HepG2 (cell line): ENCODE results near the gene SULT2B1. TPM values are rescaled to one million over a fixed set of nuclear protein-coding genes. Genes with fewer than 3 reads are reported as not detected.
A peak's percentile ranks its signal among the peaks of the same experiment; 100 is the strongest.

Source experiments
- ARHGAP35 ChIP-seq: sonication (generic); formaldehyde crosslinking; IDR thresholded peaks from 2 replicates; pipeline ENCODE4 v1.9.0; 2022; ENCODE audit warnings: mild to moderate bottlenecking, inconsistent platforms, moderate library complexity, missing genetic modification reagents, borderline replicate concordance
- FOXO1 ChIP-seq: sonication (generic); formaldehyde crosslinking; IDR thresholded peaks from 2 replicates; pipeline ENCODE4 v1.4.0; 2020; ENCODE audit warnings: missing genetic modification reagents
- HDAC2 ChIP-seq: sonication (generic); formaldehyde crosslinking; IDR thresholded peaks from 2 replicates; pipeline ENCODE4 v1.4.0; 2020; ENCODE audit warnings: missing genetic modification reagents
- HMGA1 ChIP-seq: sonication (generic); formaldehyde crosslinking; conservative IDR thresholded peaks from 2 replicates; pipeline ENCODE4 v1.4.0; 2020; ENCODE audit warnings: missing genetic modification reagents
- IRX3 ChIP-seq: sonication (generic); formaldehyde crosslinking; IDR thresholded peaks from 2 replicates; pipeline ENCODE4 v1.8.1; 2023; ENCODE audit warnings: mild to moderate bottlenecking, low read depth, missing genetic modification reagents, borderline replicate concordance
- JDP2 ChIP-seq: sonication (generic); formaldehyde crosslinking; IDR thresholded peaks from 2 replicates; pipeline ENCODE4 v1.8.1; 2022; ENCODE audit warnings: missing genetic modification reagents, borderline replicate concordance
- MLX ChIP-seq: IDR thresholded peaks from 2 replicates; pipeline ENCODE4 v1.6.1; 2016
- NAIF1 ChIP-seq: sonication (generic); formaldehyde crosslinking; IDR thresholded peaks from 2 replicates; pipeline ENCODE4 v1.5.0; 2020; ENCODE audit warnings: mild to moderate bottlenecking, missing genetic modification reagents, borderline replicate concordance
- NCOA2 ChIP-seq: sonication (generic); formaldehyde crosslinking; IDR thresholded peaks from 2 replicates; pipeline ENCODE4 v1.8.0; 2022; ENCODE audit warnings: inconsistent platforms
- NFIB ChIP-seq: sonication (generic); formaldehyde crosslinking; IDR thresholded peaks from 2 replicates; pipeline ENCODE4 v1.9.0; 2021; ENCODE audit warnings: missing genetic modification reagents, mild to moderate bottlenecking, borderline replicate concordance
- NPAS2 ChIP-seq: sonication (generic); formaldehyde crosslinking; IDR thresholded peaks from 2 replicates; pipeline ENCODE4 v1.8.0; 2022; ENCODE audit warnings: mild to moderate bottlenecking, missing genetic modification reagents, borderline replicate concordance
- NR0B2 ChIP-seq: sonication (generic); formaldehyde crosslinking; IDR thresholded peaks from 2 replicates; pipeline ENCODE4 v1.4.0; 2020; ENCODE audit warnings: mild to moderate bottlenecking, missing genetic modification reagents
- PAWR ChIP-seq: sonication (generic); formaldehyde crosslinking; IDR thresholded peaks from 2 replicates; pipeline ENCODE4 v1.4.0; 2020; ENCODE audit warnings: missing genetic modification reagents, mild to moderate bottlenecking, borderline replicate concordance
- POLR2A ChIP-seq, 2 experiments: IDR thresholded peaks; 2 replicates each; pipeline ENCODE4 v1.6.1; 2011; ENCODE audit warnings: low read depth in 2 of 2, low read length in 2 of 2, mild to moderate bottlenecking in 1 of 2, moderate library complexity in 1 of 2; ENCODE audit not compliant: insufficient read depth in 1 of 2
- PRMT3 ChIP-seq: sonication (generic); formaldehyde crosslinking; IDR thresholded peaks from 2 replicates; pipeline ENCODE4 v1.8.1; 2022; ENCODE audit warnings: low read depth, mild to moderate bottlenecking, moderate library complexity, missing genetic modification reagents, borderline replicate concordance
- RBM39 ChIP-seq: fragments of 200-400 bp; formaldehyde crosslinking; IDR thresholded peaks from one replicate; pipeline ENCODE4 v1.6.1; 2018; ENCODE audit warnings: antibody characterized with exemption, mild to moderate bottlenecking, low read depth, low read length; ENCODE audit not compliant: poor library complexity, severe bottlenecking
- REL ChIP-seq: sonication (generic); formaldehyde crosslinking; conservative IDR thresholded peaks from 2 replicates; pipeline ENCODE4 v1.8.0; 2022; ENCODE audit warnings: mild to moderate bottlenecking, missing genetic modification reagents, moderate library complexity
- SIN3B ChIP-seq: fragments of 150-350 bp; IDR thresholded peaks from 2 replicates; pipeline ENCODE4 v1.6.1; 2014; ENCODE audit warnings: low read length
- SP1 ChIP-seq, 2 experiments: fragments of 450-650 bp in 1 of 2; sonication (generic) in 1 of 2; formaldehyde crosslinking in 1 of 2; IDR thresholded peaks; 2 replicates each; pipeline versions ENCODE4 v1.4.0 to v1.6.1; 2016 to 2020; ENCODE audit warnings: missing genetic modification reagents in 1 of 2
- ZBTB38 ChIP-seq: sonication (generic); formaldehyde crosslinking; IDR thresholded peaks from 2 replicates; pipeline ENCODE4 v1.5.1; 2020; ENCODE audit warnings: mild to moderate bottlenecking, missing genetic modification reagents
- ZNF678 ChIP-seq: sonication (generic); formaldehyde crosslinking; IDR thresholded peaks from 2 replicates; pipeline ENCODE4 v1.4.0; 2020; ENCODE audit warnings: mild to moderate bottlenecking, missing genetic modification reagents
- polyA plus RNA-seq, 8 experiments: library from polyadenylated mRNA; depleted of rRNA in 3 of 8; stranded (reverse) in 7 of 8; unstranded in 1 of 8; fragments of >200 nt; fragmentation: Illumina TruSeq in 4 of 8; extraction: Trizol in 4 of 8; gene quantifications; 2 replicates each; pipeline versions ENCODE4 v1.2.1 to v1.2.3, GENCODE V29; 2011 to 2016; ENCODE audit warnings: low read depth in 4 of 8, missing spikeins in 1 of 8, mixed read lengths in 1 of 8; ENCODE audit not compliant: insufficient read depth in 1 of 8
- total RNA-seq, 5 experiments: library from RNA; depleted of rRNA; stranded (reverse); fragments of >200 nt; fragmentation: Illumina TruSeq; extraction: Trizol; gene quantifications; 2 replicates each; pipeline ENCODE4 v1.2.3, GENCODE V29; 2016; ENCODE audit warnings: low read depth in 1 of 5
- TF ChIP-seq, protein P1 (sequence below): sonication (generic); formaldehyde crosslinking; IDR thresholded peaks from 2 replicates; pipeline ENCODE4 v1.9.0; 2021; ENCODE audit warnings: missing genetic modification reagents, mild to moderate bottlenecking, borderline replicate concordance
- TF ChIP-seq, protein P2 (sequence below): IDR thresholded peaks from 2 replicates; pipeline ENCODE4 v1.6.1; 2016; ENCODE audit warnings: missing compliant biosample characterization, missing genetic modification reagents, borderline replicate concordance
- TF ChIP-seq, protein P3 (sequence below): sonication (generic); formaldehyde crosslinking; IDR thresholded peaks from 2 replicates; pipeline ENCODE4 v1.8.0; 2022; ENCODE audit warnings: missing genetic modification reagents, mild to moderate bottlenecking, moderate library complexity, borderline replicate concordance

The SULT2B1 gene
- total and polyA plus RNA-seq, 2 of the 13 experiments (the other 11 are each of a cell fraction or from before 2014, with no cell fraction given): 0.13 TPM; not detected in 1

- TF ChIP-seq MLX (CRISPR knock-in tag): peak; percentile 72
- no peak; the same call in 1 of the 2 replicates for TF ChIP-seq JDP2
- TF ChIP-seq POLR2A (IDR thresholded peaks at IDR 0.05; ENCODE audit: insufficient read depth in 1 of 2, low read depth in 2 of 2, low read length in 2 of 2): no peak
- TF ChIP-seq NFIB (CRISPR knock-in tag): no peak
- peak; percentile 78 for TF ChIP-seq ZBTB38
- TF ChIP-seq NCOA2 (CRISPR knock-in tag): peak; percentile 93
- no peak for TF ChIP-seq PRMT3 (CRISPR knock-in tag)
- TF ChIP-seq NPAS2 (CRISPR knock-in tag): no peak
- TF ChIP-seq SP1 (IDR thresholded peaks at IDR 0.05): no peak
- TF ChIP-seq SP1 (CRISPR knock-in tag; IDR thresholded peaks at IDR 0.05): peak; percentile 75
- TF ChIP-seq HDAC2: peak; percentile 98
- no peak for TF ChIP-seq SIN3B
- TF ChIP-seq NR0B2 (CRISPR knock-in tag): peak; percentile 39; the same call in 1 of the 2 replicates
- TF ChIP-seq, protein P1, sequence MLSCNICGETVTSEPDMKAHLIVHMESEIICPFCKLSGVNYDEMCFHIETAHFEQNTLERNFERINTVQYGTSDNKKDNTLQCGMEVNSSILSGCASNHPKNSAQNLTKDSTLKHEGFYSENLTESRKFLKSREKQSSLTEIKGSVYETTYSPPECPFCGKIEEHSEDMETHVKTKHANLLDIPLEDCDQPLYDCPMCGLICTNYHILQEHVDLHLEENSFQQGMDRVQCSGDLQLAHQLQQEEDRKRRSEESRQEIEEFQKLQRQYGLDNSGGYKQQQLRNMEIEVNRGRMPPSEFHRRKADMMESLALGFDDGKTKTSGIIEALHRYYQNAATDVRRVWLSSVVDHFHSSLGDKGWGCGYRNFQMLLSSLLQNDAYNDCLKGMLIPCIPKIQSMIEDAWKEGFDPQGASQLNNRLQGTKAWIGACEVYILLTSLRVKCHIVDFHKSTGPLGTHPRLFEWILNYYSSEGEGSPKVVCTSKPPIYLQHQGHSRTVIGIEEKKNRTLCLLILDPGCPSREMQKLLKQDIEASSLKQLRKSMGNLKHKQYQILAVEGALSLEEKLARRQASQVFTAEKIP: no peak
- TF ChIP-seq RBM39: peak; percentile 73
- TF ChIP-seq ARHGAP35 (CRISPR knock-in tag): peak; percentile 79; the same call in 1 of the 2 replicates
- TF ChIP-seq ZNF678 (CRISPR knock-in tag): no peak
- 0 out of 2 replicates have a peak, but pooled peaks have one; percentile 34 for TF ChIP-seq NAIF1 (CRISPR knock-in tag)
- no peak for TF ChIP-seq HMGA1
- TF ChIP-seq, protein P2, sequence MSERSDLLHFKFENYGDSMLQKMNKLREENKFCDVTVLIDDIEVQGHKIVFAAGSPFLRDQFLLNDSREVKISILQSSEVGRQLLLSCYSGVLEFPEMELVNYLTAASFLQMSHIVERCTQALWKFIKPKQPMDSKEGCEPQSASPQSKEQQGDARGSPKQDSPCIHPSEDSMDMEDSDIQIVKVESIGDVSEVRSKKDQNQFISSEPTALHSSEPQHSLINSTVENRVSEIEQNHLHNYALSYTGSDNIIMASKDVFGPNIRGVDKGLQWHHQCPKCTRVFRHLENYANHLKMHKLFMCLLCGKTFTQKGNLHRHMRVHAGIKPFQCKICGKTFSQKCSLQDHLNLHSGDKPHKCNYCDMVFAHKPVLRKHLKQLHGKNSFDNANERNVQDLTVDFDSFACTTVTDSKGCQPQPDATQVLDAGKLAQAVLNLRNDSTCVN: peak; percentile 61; the same call in 1 of the 2 replicates
- no peak for TF ChIP-seq REL
- peak; percentile 80; the same call in 1 of the 2 replicates for TF ChIP-seq FOXO1 (CRISPR knock-in tag)
- no peak for TF ChIP-seq IRX3
- TF ChIP-seq PAWR (CRISPR knock-in tag): no peak
- TF ChIP-seq, protein P3, sequence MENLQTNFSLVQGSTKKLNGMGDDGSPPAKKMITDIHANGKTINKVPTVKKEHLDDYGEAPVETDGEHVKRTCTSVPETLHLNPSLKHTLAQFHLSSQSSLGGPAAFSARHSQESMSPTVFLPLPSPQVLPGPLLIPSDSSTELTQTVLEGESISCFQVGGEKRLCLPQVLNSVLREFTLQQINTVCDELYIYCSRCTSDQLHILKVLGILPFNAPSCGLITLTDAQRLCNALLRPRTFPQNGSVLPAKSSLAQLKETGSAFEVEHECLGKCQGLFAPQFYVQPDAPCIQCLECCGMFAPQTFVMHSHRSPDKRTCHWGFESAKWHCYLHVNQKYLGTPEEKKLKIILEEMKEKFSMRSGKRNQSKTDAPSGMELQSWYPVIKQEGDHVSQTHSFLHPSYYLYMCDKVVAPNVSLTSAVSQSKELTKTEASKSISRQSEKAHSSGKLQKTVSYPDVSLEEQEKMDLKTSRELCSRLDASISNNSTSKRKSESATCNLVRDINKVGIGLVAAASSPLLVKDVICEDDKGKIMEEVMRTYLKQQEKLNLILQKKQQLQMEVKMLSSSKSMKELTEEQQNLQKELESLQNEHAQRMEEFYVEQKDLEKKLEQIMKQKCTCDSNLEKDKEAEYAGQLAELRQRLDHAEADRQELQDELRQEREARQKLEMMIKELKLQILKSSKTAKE (CRISPR knock-in tag): peak; percentile 88
These were observed 6.2 kb downstream of the SULT2B1 start (continued) for GRCh38 chr19:48558018-48558684.
